Stomach (tissue), 9 donors: ENCODE measurements around the gene ADAM19. TPM values are rescaled to one million over a fixed set of nuclear protein-coding genes. Genes with fewer than 3 reads are reported as not detected.
"Not testable (repeated sequence)": the region's sequence is repeated elsewhere in the genome, so short reads cannot be mapped to it uniquely, and the experiment has no call there.

Experiments used
- DNase-seq, 2 donors: peaks; one replicate each; pipeline versions ENCODE4 v3.0.0 to v3.0.0-alpha.2; 2013 to 2019
- H3K27ac ChIP-seq, 5 donors: fragments of 200-600 bp in 4 of 5; sonication (generic) in 4 of 5; one replicate each; pipeline ENCODE4 v1.5.1; 2013 to 2019; ENCODE audit warnings: mild to moderate bottlenecking in 1 of 5, moderate library complexity in 1 of 5
- H3K27me3 ChIP-seq, 3 donors: fragments of 200-600 bp; sonication (generic); one replicate each; pipeline ENCODE4 v1.5.1; 2017 to 2019; ENCODE audit warnings: mixed run types in 1 of 3
- H3K36me3 ChIP-seq, 4 donors: fragments of 200-600 bp; sonication (generic); 1 replicate in 3 of 4; 2 replicates in 1 of 4; pipeline ENCODE4 v1.5.1; 2016 to 2019
- H3K4me1 ChIP-seq, 4 donors: fragments of 200-600 bp; sonication (generic); one replicate each; pipeline ENCODE4 v1.5.1; 2016 to 2019
- H3K4me3 ChIP-seq, 4 donors: fragments of 200-600 bp; sonication (generic) in 3 of 4; one replicate each; pipeline ENCODE4 v1.5.1; 2016 to 2019; ENCODE audit warnings: mild to moderate bottlenecking in 1 of 4
- H3K9me3 ChIP-seq, 4 donors: fragments of 200-600 bp; sonication (generic); one replicate each; pipeline ENCODE4 v1.5.1; 2016 to 2019
- EP300 ChIP-seq: sonication (generic); formaldehyde crosslinking; IDR thresholded peaks from one replicate; pipeline ENCODE4 v1.6.1; 2017; ENCODE audit warnings: antibody characterized with exemption
- POLR2A ChIP-seq, 4 donors: fragments of 450-650 bp; IDR thresholded peaks; one replicate each; pipeline ENCODE4 v1.6.1; 2016; ENCODE audit warnings: antibody characterized with exemption in 4 of 4, control low read depth in 2 of 4, mild to moderate bottlenecking in 1 of 4, moderate library complexity in 1 of 4
- POLR2AphosphoS5 ChIP-seq, 3 donors: sonication (generic); formaldehyde crosslinking; IDR thresholded peaks; one replicate each; pipeline ENCODE4 v1.6.1; 2016; ENCODE audit warnings: antibody characterized with exemption in 3 of 3
- WGBS, 5 donors: extraction: QIAGEN DNeasy Blood & Tissue Kit in 3 of 5; methylation state at CpG; one replicate each; pipeline versions ENCODE4 v1.1.5 to v1.1.7; 2013 to 2018; 5-methylcytosine and 5-hydroxymethylcytosine counted together
- intact Hi-C: fragments of 100-400 bp; cut with DNase I; formaldehyde crosslinking; loops from one replicate; pipeline ENCODE4 v1.15.1; 2023; ENCODE audit warnings: low total_unique reads
- polyA plus RNA-seq, 3 donors: library from polyadenylated mRNA; stranded (reverse); fragments of 200-250 nt; gene quantifications; one replicate each; pipeline ENCODE4 v1.2.3, GENCODE V29; 2013
- total RNA-seq, 5 donors: library from RNA; depleted of rRNA; stranded (reverse); fragments of >200 nt; gene quantifications; one replicate each; pipeline versions ENCODE4 v1.1.0 to v1.2.3, GENCODE V29; 2014 to 2016
- TF ChIP-seq, protein P1 (sequence below), 7 experiments: fragments of 450-650 bp in 4 of 7; fragments of 200-600 bp in 3 of 7; sonication (generic) in 3 of 7; IDR thresholded peaks; one replicate each; pipeline ENCODE4 v1.5.1; 2016 to 2019; ENCODE audit warnings: antibody characterized with exemption in 7 of 7, control low read depth in 2 of 7, mild to moderate bottlenecking in 1 of 7
- donor health status: healthy with polysubstance abuse.
- donor health status: Bipolar disorder and iron deficiency.
- donor health status: healthy.

ADAM19 gene
- total and polyA plus RNA-seq, 8 donors, result 1.2 to 42.8 (median 6.4) TPM

- intact Hi-C loops, result no loop called here
- TF ChIP-seq EP300, result no peak
- TF ChIP-seq, protein P1, sequence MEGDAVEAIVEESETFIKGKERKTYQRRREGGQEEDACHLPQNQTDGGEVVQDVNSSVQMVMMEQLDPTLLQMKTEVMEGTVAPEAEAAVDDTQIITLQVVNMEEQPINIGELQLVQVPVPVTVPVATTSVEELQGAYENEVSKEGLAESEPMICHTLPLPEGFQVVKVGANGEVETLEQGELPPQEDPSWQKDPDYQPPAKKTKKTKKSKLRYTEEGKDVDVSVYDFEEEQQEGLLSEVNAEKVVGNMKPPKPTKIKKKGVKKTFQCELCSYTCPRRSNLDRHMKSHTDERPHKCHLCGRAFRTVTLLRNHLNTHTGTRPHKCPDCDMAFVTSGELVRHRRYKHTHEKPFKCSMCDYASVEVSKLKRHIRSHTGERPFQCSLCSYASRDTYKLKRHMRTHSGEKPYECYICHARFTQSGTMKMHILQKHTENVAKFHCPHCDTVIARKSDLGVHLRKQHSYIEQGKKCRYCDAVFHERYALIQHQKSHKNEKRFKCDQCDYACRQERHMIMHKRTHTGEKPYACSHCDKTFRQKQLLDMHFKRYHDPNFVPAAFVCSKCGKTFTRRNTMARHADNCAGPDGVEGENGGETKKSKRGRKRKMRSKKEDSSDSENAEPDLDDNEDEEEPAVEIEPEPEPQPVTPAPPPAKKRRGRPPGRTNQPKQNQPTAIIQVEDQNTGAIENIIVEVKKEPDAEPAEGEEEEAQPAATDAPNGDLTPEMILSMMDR (IDR thresholded peaks at IDR 0.05), result no peak
- no peak for TF ChIP-seq POLR2AphosphoS5 (IDR thresholded peaks at IDR 0.05)
- TF ChIP-seq POLR2A (IDR thresholded peaks at IDR 0.05), result no peak
- peaks cover 0 to 26% (median 11%) of the 10 kb centered on the region in 4 donors for H3K4me1 ChIP-seq
- no peaks in the 10 kb centered on the region for H3K27me3 ChIP-seq
- H3K9me3 ChIP-seq, result no peaks in the 10 kb centered on the region
- H3K27ac ChIP-seq, result peak overlapping the region in 3 of 5 donors; percentile 7 to 53 (median 34)
- H3K4me3 ChIP-seq, result no peak overlapping the region
- no peak for DNase-seq
- 54 to 72% (median 62%) methylated on average over 3 of the region's 3 CpGs for WGBS, 5 donors
- peaks cover 25 to 93% (median 73%) of the 10 kb centered on the region in 4 donors for H3K36me3 ChIP-seq
Observed at GRCh38 chr5:157486861-157487260, 88.7 kb downstream of the ADAM19 start.

GRCh38 chr5:157486221-157486681 lies 89.3 kb downstream of the ADAM19 start:
- peaks cover 0 to 26% (median 11%) of the 10 kb centered on the region in 4 donors for H3K4me1 ChIP-seq
- no peak overlapping the region for H3K4me3 ChIP-seq
- no peaks in the 10 kb centered on the region for H3K27me3 ChIP-seq
- TF ChIP-seq, protein P1 (IDR thresholded peaks at IDR 0.05), result no peak
- no peak for TF ChIP-seq POLR2AphosphoS5 (IDR thresholded peaks at IDR 0.05)
- no peak for TF ChIP-seq POLR2A (IDR thresholded peaks at IDR 0.05)
- no peak for TF ChIP-seq EP300
- intact Hi-C loops, result no loop called here
- peak overlapping the region in 3 of 5 donors; percentile 7 to 53 (median 34) for H3K27ac ChIP-seq
- H3K36me3 ChIP-seq, result peaks cover 19 to 93% (median 73%) of the 10 kb centered on the region in 4 donors
- DNase-seq, result no peak
- 63 to 79% (median 75%) methylated on average over 5 to 8 of the region's 8 CpGs for WGBS, 5 donors
- no peaks in the 10 kb centered on the region for H3K9me3 ChIP-seq

DNA sequence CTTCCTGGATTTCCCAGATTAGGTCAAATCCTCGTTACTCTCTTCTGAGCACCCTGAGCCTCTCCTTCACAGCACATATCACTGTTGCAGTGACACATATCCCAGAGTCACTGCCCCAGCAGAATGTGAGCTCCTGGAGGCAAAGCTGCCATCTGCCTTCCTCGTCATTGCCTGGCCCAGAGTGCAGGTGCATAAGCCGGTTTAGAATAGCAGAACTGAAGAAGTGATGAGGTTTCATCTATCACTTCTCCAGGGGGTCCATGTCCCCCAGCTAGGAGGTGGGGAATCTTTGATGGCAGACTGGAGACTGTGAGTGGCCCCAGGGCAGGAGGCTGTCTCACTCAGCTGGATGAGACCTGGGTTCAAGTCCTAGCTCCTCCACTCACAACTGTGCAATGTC lies 89.8 kb downstream of the ADAM19 start:
- Histone ChIP-seq H3K4me1 (peaks cover 0 to 28% (median 11%) of the 10 kb centered on the region in 4 donors), H3K4me3 (no peak overlapping the region), H3K9me3 (no peaks in the 10 kb centered on the region), H3K27me3 (no peaks in the 10 kb centered on the region), H3K27ac (peak overlapping the region in 3 of 5 donors; percentile 7 to 53 (median 34)), H3K36me3 (peaks cover 19 to 93% (median 73%) of the 10 kb centered on the region in 4 donors)
- TF ChIP-seq, protein P1 (IDR thresholded peaks at IDR 0.05), result no peak
- TF ChIP-seq POLR2AphosphoS5 (IDR thresholded peaks at IDR 0.05), result no peak
- TF ChIP-seq POLR2A (IDR thresholded peaks at IDR 0.05), result no peak
- TF ChIP-seq EP300, result no peak
- 88 to 92% (median 91%) methylated on average over 3 of the region's 3 CpGs for WGBS, 5 donors
- intact Hi-C loops, result no loop called here
- DNase-seq, result no peak

DNA sequence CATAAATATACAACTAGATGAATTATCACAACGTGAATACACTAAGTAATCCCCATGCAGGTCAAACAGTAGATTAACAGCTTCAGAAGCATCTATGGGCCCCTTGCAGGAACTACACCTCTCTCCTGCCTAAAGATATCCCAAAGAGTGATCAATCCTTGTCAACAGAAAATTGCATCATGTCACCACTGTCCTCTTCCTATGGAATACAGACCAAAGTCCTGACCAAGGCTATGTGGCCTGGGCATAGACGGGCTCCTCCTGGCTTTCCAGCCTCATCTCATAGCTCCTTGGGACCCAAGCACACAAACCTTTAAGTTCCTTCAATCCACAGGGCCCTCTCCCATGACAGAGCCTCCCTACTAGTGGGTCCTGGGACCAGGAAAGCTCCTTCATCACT lies 90.2 kb downstream of the ADAM19 start:
- Histone ChIP-seq H3K9me3 (no peaks in the 10 kb centered on the region), H3K36me3 (peaks cover 19 to 95% (median 75%) of the 10 kb centered on the region in 4 donors), H3K27me3 (no peaks in the 10 kb centered on the region), H3K4me3 (no peak overlapping the region), H3K4me1 (peaks cover 0 to 33% (median 12%) of the 10 kb centered on the region in 4 donors), H3K27ac (peak overlapping the region in 3 of 5 donors; percentile 7 to 53 (median 34))
- intact Hi-C loops, result no loop called here
- TF ChIP-seq POLR2AphosphoS5 (IDR thresholded peaks at IDR 0.05) (no peak), EP300 (no peak), POLR2A (IDR thresholded peaks at IDR 0.05) (no peak)
- 73 to 85% (median 83%) methylated on average over 2 of the region's 2 CpGs for WGBS, 5 donors
- DNase-seq, result no peak

- DNase-seq, result no peak
- H3K36me3 ChIP-seq, result peaks cover 15 to 95% (median 73%) of the 10 kb centered on the region in 4 donors
- H3K27ac ChIP-seq, result peak overlapping the region in 2 of 5 donors; percentile 34 to 53
- no peaks in the 10 kb centered on the region for H3K27me3 ChIP-seq
- TF ChIP-seq EP300, result no peak
- peak in 1 of 3 donors; percentile 24 for TF ChIP-seq POLR2AphosphoS5 (IDR thresholded peaks at IDR 0.05)
- no peak for TF ChIP-seq POLR2A (IDR thresholded peaks at IDR 0.05)
- TF ChIP-seq, protein P1 (IDR thresholded peaks at IDR 0.05), result no peak
- no peaks in the 10 kb centered on the region for H3K9me3 ChIP-seq
- 64 to 82% (median 74%) methylated on average over 5 of the region's 5 CpGs for WGBS, 5 donors
- intact Hi-C loops, result no loop called here
- no peak overlapping the region for H3K4me3 ChIP-seq
- H3K4me1 ChIP-seq, result peaks cover 0 to 39% (median 15%) of the 10 kb centered on the region in 4 donors
Observed at GRCh38 chr5:157484768-157485167, 90.8 kb downstream of the ADAM19 start.

DNA sequence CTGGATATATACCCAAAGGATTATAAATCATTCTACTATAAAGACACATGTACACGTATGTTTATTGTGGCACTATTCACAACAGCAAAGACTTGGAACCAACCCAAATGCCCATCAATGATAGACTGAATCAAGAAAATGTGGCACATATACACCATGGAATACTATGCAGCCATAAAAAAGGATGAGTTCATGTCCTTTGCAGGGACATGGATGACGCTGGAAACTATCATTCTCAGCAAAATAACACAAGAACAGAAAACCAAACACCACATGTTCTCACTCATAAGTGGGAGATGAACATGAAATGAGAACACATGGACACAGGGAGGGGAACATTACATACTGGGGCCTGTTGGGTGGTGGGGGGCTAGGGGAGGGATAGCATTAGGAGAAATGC lies 92.9 kb downstream of the ADAM19 start:
- H3K27me3 ChIP-seq, H3K27ac ChIP-seq, H3K9me3 ChIP-seq, intact Hi-C loops, DNase-seq, H3K4me3 ChIP-seq: not testable (repeated sequence)
- WGBS, 5 donors, result 66 to 94% (median 81%) methylated on average over 2 of the region's 2 CpGs
- peaks cover 0 to 58% (median 31%) of the 10 kb centered on the region in 4 donors for H3K4me1 ChIP-seq
- peaks cover 0 to 80% (median 56%) of the 10 kb centered on the region in 4 donors for H3K36me3 ChIP-seq
